HG03439 (cell line): Measurements from ENCODE around the gene SCYL1.

Experiments used
- ATAC-seq: cut with Tn5 transposase; IDR thresholded peaks from one replicate; pipeline ENCODE4 v1.9.1; 2021; ENCODE audit warnings: mild to moderate bottlenecking, moderate library complexity; ENCODE audit not compliant: unreplicated experiment

SCYL1 gene

DNA sequence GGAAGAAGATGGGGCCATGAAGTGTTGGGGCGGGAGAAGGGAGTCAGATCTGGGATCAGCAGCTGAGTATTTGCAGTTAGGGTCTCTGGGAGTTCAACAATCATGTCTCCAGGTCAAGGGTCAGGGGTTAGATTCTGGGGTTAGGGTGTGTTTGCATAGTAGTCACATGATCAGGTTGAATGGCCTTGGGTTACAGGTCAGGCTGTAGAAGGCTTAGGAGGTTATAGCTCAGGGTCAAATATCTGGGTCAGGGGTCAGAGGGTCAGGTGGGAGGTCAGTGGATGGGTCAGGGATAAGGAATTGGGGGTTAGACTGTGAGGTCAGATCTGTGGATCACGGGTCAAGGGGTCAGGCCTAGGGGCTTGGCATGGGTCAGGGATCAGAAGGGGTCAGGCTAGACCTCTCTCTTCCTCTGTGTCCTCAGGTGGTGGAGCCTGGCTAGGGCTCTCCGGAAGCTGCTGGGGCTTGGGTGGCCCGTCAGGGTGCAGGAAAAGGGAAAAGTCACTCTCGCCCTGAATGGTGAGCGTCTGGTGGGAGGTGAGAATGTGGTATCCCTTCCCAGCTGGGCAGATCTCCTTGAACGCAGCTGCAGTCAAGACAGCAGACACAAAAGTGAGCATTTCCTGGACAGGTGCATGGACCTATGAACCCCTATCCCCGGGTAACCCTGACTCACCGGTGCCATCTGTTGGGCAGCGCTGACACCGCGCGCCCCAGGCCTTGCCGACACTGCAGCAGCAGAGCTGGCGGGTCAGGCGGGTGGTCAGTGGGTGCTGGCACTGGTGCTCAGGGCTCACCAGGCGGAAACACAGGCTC lies 26.9 kb downstream of the SCYL1 start:
- ATAC-seq: no peak

DNA sequence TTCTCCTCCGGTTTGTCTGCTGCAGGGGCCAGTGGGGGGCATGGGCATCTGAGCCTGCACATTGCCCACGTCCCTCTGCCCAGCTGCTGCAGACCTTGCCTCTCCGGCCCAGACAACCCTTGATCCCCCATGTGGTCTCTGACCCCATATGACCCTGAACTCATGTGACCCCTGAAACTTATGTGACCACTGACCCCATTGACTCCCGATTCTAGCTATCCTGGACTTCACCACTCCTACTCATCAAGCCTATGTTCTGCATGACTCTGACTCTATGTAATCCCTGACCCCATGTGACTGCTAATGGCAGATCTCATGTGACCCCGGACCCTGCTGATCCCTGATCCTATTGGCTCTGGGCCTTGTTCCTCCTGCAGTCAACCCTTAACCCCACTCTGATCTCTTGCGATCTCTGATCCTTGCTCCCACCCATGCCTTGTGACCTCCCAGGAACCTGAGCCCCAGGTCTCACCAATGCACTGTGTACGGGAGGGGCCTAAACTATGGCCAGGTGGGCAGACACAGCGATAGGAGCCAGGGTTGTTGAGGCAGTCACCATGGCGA lies 27.6 kb downstream of the SCYL1 start:
- ATAC-seq: no peak

DNA sequence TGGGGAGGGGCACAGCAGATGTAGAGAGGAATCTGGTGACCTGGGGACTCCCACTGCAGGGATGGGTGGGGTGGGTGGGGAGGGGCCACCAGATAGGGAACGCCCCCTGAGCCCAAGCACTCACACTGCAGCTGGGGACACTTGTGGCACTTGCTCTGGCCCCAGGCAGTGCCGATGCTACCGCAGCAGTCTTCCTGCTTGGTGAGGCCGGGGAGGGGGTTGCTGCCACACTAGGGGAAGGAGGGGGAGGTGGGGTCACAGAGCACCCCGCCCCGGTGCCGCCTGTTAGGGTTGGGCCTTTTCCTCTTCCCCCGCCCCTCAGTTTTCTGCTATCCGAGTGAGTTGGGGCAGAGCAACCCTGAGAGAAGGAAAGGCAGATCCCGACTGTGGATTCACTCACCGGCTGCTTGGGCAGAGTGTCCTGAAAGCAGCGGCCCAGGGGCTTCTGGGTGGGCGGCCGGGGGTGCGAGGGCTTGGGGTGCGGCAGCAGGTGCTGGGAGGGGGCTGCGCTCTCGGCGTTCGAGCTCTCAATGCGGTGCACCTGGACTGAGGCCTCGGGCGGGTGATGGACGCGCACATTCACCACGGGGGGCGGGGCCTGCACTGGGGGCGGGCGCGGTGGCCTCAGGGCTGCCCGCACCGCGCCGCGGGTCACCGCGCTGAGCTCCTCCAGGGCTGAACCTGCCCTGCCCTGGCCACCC lies 28.6 kb downstream of the SCYL1 start:
- ATAC-seq: no peak

DNA sequence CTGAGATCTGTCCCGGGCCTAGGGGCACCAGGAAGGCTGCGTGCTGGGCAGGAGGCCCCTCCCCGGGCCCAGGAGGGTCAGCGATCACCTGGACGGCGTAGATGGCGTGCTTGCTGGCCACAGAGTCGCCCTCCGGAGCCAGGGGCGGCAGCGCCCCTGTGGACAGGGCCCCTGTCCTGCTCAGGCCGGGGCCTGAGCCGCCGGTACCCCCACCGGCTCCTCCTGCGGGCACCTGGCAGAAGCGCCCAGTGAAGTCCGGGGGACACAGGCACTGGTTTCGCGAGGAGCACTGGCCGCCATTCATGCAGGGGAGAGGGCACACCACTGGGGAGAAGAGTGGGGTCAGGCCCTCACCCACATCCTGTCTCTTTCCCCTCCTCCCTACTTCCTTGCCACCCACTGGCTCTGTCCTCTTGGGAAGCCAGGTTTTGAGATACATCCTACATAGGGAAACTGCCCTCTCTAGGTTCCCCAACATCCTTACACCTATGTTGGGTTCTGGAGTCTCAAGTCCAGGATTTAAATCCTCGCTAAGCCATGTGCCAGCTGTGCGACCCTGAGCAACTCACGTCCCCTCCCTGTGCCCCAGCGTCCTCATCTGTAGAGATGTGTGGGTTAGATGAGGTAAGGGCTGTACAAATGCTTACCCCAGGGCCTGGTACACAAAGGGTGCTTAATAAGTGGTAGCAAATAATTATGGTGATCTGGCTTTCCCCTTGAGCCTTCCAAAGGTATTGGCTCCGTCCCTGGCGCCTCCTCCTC lies 29.4 kb downstream of the SCYL1 start:
- no peak for ATAC-seq

- ATAC-seq: no peak
These were observed 30.1 kb downstream of the SCYL1 start for GRCh38 chr11:65554842-65555430.

- no peak for ATAC-seq
These were observed 30.9 kb downstream of the SCYL1 start for GRCh38 chr11:65555693-65556231.

DNA sequence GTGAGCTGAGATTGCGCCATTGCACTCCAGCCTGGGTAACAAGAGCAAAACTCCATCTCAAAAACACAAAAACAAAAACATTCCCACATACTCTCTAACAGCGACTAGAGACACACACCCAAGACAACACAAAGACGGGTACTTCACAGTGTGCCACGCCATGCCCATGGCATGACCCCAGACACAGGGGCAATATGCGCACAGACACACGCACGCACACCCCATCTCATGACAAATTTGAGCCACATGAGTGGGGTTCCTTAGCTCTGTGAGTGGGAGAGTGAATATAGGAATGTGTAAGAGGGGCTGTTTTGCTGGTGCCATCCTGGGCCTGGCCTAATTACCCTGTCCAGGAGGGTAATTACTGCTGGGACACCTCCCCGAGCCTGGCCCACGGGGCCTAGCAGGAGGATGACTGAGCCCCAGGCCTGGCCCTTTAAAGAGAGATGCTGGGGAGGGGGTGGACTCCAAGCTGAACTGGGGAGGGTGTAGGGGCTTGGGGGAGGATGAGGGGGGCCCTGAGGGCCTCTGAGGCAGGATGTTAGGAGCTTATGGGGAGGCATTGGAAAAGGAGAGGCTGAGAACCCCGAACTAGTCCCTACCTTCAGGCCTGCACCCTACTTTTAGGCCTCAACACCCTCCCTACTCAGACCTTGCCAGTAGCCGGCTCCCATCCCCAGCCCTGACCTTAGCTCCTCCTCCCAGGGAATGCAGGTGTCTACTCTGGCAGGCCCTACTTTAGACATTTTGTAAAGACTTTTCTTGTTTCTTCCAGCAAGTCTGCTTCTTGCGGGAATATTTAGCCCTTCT lies 31.8 kb downstream of the SCYL1 start:
- ATAC-seq: no peak

- ATAC-seq: no peak
These were observed 32.6 kb downstream of the SCYL1 start for GRCh38 chr11:65557280-65558001.

DNA sequence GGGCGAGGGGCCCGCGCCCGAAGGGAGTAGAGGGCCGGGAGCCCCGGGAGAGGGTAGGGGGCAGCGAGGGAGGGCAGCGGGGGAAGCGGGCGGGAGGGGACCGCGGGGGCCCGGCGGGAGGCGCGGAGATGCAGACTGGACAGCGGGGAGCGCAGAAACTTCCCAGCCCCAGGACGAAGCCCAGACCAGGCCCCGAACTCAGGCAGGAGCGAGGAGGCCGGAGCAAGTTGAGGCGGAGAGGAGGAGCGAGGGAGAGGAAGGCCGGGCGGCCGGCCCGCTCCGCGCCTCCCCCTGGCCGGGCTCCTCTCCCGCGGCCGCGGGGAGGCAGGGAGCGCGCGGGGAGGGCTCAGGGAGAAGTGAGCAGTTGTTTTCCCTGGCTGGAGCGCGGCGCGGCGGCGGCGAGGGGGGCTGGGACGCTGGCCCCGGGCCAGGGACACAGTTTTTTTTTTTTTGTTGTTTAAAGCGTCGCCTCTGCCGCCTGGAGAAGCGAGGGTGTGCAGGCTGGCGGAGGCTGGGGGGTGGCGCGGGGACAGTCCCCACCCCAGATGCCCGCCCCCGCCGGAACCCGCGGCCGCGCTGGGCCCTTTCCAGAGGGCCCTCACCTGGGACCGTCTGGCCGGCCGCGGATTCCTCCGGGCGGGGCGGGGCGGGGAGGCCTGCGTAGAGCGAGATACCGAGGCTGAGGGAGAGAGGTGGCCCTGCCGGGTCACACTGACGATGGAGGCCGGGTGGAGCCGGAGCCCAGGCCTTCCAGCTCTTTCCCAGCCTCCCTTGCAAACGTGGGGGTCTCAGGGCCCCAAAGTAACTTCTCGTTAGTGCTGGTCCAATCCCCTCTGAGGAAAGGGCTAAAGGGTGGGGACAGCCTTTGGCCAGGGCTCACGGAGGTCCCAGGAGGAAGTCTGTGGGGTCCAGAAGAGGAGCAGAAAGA lies 33.4 kb downstream of the SCYL1 start, which contains the start of gene LTBP3:
TSS of gene LTBP3 (minus strand) at position 358 of the 928 bp plus-strand sequence. CDS start 400 bp downstream, outside the sequence.
- no peak for ATAC-seq

- ATAC-seq: no peak
These were observed 34.1 kb downstream of the SCYL1 start for GRCh38 chr11:65558930-65559509.

GRCh38 chr11:65559535-65559934 lies 34.7 kb downstream of the SCYL1 start:
- no peak for ATAC-seq

DNA sequence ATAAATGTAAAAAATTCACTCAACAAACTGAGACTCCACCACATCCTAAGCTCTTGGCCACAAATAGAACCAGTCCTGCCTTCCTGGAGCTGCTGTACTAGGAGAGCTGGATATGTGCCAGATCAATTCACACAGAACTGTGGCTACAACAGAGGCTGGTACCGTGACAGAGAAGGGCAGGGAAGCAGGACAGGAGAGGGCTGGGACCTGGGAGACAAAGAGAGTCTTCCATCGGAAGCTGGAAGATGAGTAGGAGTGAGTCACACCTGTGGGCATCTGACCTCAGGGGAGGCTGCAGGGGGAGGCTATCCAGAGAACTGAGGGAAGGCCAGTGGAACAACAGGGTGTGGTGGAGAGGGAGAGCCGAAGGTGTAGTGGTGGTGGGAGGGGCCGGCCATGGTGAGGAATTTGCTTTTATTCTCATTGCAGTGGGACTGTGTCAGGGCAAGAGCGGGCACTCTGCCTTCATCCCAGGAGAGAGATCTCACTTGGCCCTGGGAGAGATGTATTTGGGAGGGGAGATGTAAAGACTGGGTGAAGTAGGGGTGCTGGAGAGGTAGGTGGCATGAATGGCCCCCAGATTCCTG lies 35.2 kb downstream of the SCYL1 start:
- ATAC-seq: no peak

- no peak for ATAC-seq
These were observed 35.9 kb downstream of the SCYL1 start for GRCh38 chr11:65560555-65561418.

DNA sequence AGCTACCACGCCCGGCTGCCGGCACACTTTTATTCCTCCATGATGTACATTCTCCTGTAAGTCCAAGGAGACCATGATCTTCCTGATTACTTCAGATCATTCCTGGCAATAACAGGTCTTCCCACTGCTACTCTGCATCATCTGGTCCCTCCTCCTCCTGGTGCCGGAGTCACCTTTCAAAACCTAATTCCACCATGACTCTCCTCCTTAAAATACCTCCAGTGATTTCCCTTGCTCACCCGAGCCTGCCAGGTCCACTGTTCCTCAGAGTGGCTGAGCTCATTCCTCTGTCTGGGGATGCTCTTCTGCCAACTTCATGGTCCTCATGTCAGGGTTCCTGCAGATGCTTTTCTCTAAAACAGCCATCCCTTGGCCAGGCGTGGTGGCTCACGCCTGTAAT lies 37.1 kb downstream of the SCYL1 start:
- no peak for ATAC-seq

GRCh38 chr11:65562788-65563187 lies 37.9 kb downstream of the SCYL1 start:
- no peak for ATAC-seq

- ATAC-seq: no peak
These were observed 38.7 kb downstream of the SCYL1 start for GRCh38 chr11:65563601-65564000.
